ENCODE results near the gene LRRTM4.
"Not testable (repeated sequence)": the region's sequence is repeated elsewhere in the genome, so short reads cannot be mapped to it uniquely, and the experiment has no call there.

The LRRTM4 gene

DNA sequence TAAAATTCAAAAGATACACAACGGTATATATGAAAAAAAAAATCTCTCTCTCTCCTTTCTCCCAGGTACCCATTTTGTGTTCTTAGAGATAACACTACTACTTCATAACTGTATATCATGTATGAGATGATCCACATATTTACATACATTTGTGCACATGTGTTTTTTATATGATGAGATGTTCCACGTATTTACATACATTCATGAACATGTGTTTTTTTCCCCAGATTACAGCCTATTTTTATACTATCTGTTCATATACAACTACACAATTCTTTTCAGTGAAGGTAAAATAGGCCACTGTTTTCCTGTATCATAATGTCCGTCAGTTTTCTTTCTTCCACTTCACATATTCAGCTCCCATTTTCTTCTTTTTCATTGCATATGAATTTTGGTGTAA lies 808.9 kb downstream of the LRRTM4 start:
- no peaks in the 10 kb centered on the region for H3K79me2 ChIP-seq (ENCODE audit: insufficient read depth, low read length)
- no peaks in the 10 kb centered on the region for H3K27me3 ChIP-seq (ENCODE audit: insufficient read depth, low read length)
- no peaks in the 10 kb centered on the region for H3K4me1 ChIP-seq (ENCODE audit: insufficient read depth, low read length, severe bottlenecking)
- H2AFZ ChIP-seq (ENCODE audit: low read length): no peak overlapping the region
- no peaks in the 10 kb centered on the region for H3F3A ChIP-seq (ENCODE audit: insufficient read depth, low read length)
- H3K4me3 ChIP-seq (ENCODE audit: low read depth, low read length, poor library complexity, severe bottlenecking): no peak overlapping the region
- no peaks in the 10 kb centered on the region for H3K36me3 ChIP-seq (ENCODE audit: insufficient read depth, low read length)
- no peak overlapping the region for H3K9ac ChIP-seq (ENCODE audit: low read length)
- TF ChIP-seq, protein P1, sequence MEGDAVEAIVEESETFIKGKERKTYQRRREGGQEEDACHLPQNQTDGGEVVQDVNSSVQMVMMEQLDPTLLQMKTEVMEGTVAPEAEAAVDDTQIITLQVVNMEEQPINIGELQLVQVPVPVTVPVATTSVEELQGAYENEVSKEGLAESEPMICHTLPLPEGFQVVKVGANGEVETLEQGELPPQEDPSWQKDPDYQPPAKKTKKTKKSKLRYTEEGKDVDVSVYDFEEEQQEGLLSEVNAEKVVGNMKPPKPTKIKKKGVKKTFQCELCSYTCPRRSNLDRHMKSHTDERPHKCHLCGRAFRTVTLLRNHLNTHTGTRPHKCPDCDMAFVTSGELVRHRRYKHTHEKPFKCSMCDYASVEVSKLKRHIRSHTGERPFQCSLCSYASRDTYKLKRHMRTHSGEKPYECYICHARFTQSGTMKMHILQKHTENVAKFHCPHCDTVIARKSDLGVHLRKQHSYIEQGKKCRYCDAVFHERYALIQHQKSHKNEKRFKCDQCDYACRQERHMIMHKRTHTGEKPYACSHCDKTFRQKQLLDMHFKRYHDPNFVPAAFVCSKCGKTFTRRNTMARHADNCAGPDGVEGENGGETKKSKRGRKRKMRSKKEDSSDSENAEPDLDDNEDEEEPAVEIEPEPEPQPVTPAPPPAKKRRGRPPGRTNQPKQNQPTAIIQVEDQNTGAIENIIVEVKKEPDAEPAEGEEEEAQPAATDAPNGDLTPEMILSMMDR (IDR thresholded peaks at IDR 0.05; ENCODE audit: low read length): no peak
- TF ChIP-seq EZH2 (IDR thresholded peaks at IDR 0.05; ENCODE audit: borderline replicate concordance, low read length): no peak
- no peaks in the 10 kb centered on the region for H3K9me3 ChIP-seq (ENCODE audit: low read length)
- no peaks in the 10 kb centered on the region for H4K20me1 ChIP-seq (ENCODE audit: insufficient read depth, low read length)
- no peaks in the 10 kb centered on the region for H3K9me2 ChIP-seq (ENCODE audit: low read depth, low read length)
- no peak overlapping the region for H3K4me2 ChIP-seq (ENCODE audit: low read length)
- H3K27ac ChIP-seq (ENCODE audit: low read depth, low read length, poor library complexity, severe bottlenecking): no peak overlapping the region

- no peaks in the 10 kb centered on the region for H3K27me3 ChIP-seq (ENCODE audit: insufficient read depth, low read length)
- H3K4me3 ChIP-seq (ENCODE audit: low read depth, low read length, poor library complexity, severe bottlenecking): no peak overlapping the region
- H3K9me3 ChIP-seq (ENCODE audit: low read length): no peaks in the 10 kb centered on the region
- H2AFZ ChIP-seq (ENCODE audit: low read length): no peak overlapping the region
- H3K4me2 ChIP-seq (ENCODE audit: low read length): no peak overlapping the region
- no peaks in the 10 kb centered on the region for H4K20me1 ChIP-seq (ENCODE audit: insufficient read depth, low read length)
- no peak for TF ChIP-seq EZH2 (IDR thresholded peaks at IDR 0.05; ENCODE audit: borderline replicate concordance, low read length)
- TF ChIP-seq, protein P1 (IDR thresholded peaks at IDR 0.05; ENCODE audit: low read length): no peak
- H3F3A ChIP-seq (ENCODE audit: insufficient read depth, low read length): no peaks in the 10 kb centered on the region
- no peaks in the 10 kb centered on the region for H3K4me1 ChIP-seq (ENCODE audit: insufficient read depth, low read length, severe bottlenecking)
- H3K27ac ChIP-seq (ENCODE audit: low read depth, low read length, poor library complexity, severe bottlenecking): no peak overlapping the region
- H3K9ac ChIP-seq (ENCODE audit: low read length): no peak overlapping the region
- H3K9me2 ChIP-seq (ENCODE audit: low read depth, low read length): no peaks in the 10 kb centered on the region
- no peaks in the 10 kb centered on the region for H3K79me2 ChIP-seq (ENCODE audit: insufficient read depth, low read length)
- H3K36me3 ChIP-seq (ENCODE audit: insufficient read depth, low read length): no peaks in the 10 kb centered on the region
Observed at GRCh38 chr2:76711490-76711889, 810.7 kb downstream of the LRRTM4 start.

- H3K79me2 ChIP-seq (ENCODE audit: insufficient read depth, low read length): no peaks in the 10 kb centered on the region
- H4K20me1 ChIP-seq (ENCODE audit: insufficient read depth, low read length): no peaks in the 10 kb centered on the region
- no peaks in the 10 kb centered on the region for H3K36me3 ChIP-seq (ENCODE audit: insufficient read depth, low read length)
- no peak overlapping the region for H3K4me2 ChIP-seq (ENCODE audit: low read length)
- no peak for TF ChIP-seq EZH2 (IDR thresholded peaks at IDR 0.05; ENCODE audit: borderline replicate concordance, low read length)
- TF ChIP-seq, protein P1 (IDR thresholded peaks at IDR 0.05; ENCODE audit: low read length): no peak
- H3K4me3 ChIP-seq (ENCODE audit: low read depth, low read length, poor library complexity, severe bottlenecking): no peak overlapping the region
- no peak overlapping the region for H3K9ac ChIP-seq (ENCODE audit: low read length)
- H3K27ac ChIP-seq (ENCODE audit: low read depth, low read length, poor library complexity, severe bottlenecking): no peak overlapping the region
- no peaks in the 10 kb centered on the region for H3K4me1 ChIP-seq (ENCODE audit: insufficient read depth, low read length, severe bottlenecking)
- H2AFZ ChIP-seq (ENCODE audit: low read length): no peak overlapping the region
- no peaks in the 10 kb centered on the region for H3K9me2 ChIP-seq (ENCODE audit: low read depth, low read length)
- no peaks in the 10 kb centered on the region for H3K9me3 ChIP-seq (ENCODE audit: low read length)
- H3K27me3 ChIP-seq (ENCODE audit: insufficient read depth, low read length): no peaks in the 10 kb centered on the region
- no peaks in the 10 kb centered on the region for H3F3A ChIP-seq (ENCODE audit: insufficient read depth, low read length)
Observed at GRCh38 chr2:76700894-76701293, 821.3 kb downstream of the LRRTM4 start.

- not testable (repeated sequence) for H2AFZ ChIP-seq (ENCODE audit: low read length); H3K9me2 ChIP-seq (ENCODE audit: low read depth, low read length); H3K79me2 ChIP-seq (ENCODE audit: insufficient read depth, low read length); H3K36me3 ChIP-seq (ENCODE audit: insufficient read depth, low read length); H3F3A ChIP-seq (ENCODE audit: insufficient read depth, low read length); H3K27me3 ChIP-seq (ENCODE audit: insufficient read depth, low read length); H3K9me3 ChIP-seq (ENCODE audit: low read length); H3K4me2 ChIP-seq (ENCODE audit: low read length); H3K4me1 ChIP-seq (ENCODE audit: insufficient read depth, low read length, severe bottlenecking); H3K9ac ChIP-seq (ENCODE audit: low read length); H3K4me3 ChIP-seq (ENCODE audit: low read depth, low read length, poor library complexity, severe bottlenecking); H3K27ac ChIP-seq (ENCODE audit: low read depth, low read length, poor library complexity, severe bottlenecking); H4K20me1 ChIP-seq (ENCODE audit: insufficient read depth, low read length)
Observed at GRCh38 chr2:76697998-76698713, 824.0 kb downstream of the LRRTM4 start.

Data from OCI-LY1 (cell line).